ENCODE results near the gene MROH2A.
A peak's percentile ranks its signal among the peaks of the same experiment; 100 is the strongest.

The MROH2A gene

GRCh38 chr2:233839447-233839820 is 61.3 kb downstream of the MROH2A start:
- no peak for DNase-seq

GRCh38 chr2:233840520-233840919 is 62.4 kb downstream of the MROH2A start:
- DNase-seq = no peak

- no peak for DNase-seq
Observed at GRCh38 chr2:233841183-233841582, 63.1 kb downstream of the MROH2A start.

GRCh38 chr2:233844064-233844807 is 66.1 kb downstream of the MROH2A start:
- DNase-seq = no peak

DNA sequence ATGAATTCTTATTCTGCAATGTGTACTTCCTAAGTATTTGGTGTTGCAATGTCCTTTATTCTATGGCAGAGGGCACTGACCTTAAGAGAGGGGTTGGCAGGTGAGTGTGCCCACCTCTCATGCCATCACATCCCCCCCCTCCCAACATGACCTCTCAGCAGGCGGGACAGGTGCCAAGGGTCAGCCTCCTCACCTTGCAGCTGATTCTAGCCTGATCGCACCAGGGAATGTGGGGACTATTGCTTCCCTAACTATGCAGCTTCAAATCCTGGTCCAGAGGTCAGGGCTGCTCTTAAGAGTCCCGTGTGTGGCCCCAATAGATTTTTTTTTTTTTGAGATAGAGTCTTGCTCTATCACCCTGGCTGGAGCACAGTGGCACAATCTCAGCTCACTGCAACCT is 66.7 kb downstream of the MROH2A start:
- no peak for DNase-seq

- DNase-seq = no peak
Observed at GRCh38 chr2:233845301-233846060, 67.4 kb downstream of the MROH2A start.

- DNase-seq = no peak
Observed at GRCh38 chr2:233846387-233847247, 68.5 kb downstream of the MROH2A start.

GRCh38 chr2:233847248-233847898 is 69.2 kb downstream of the MROH2A start:
- no peak for DNase-seq

DNA sequence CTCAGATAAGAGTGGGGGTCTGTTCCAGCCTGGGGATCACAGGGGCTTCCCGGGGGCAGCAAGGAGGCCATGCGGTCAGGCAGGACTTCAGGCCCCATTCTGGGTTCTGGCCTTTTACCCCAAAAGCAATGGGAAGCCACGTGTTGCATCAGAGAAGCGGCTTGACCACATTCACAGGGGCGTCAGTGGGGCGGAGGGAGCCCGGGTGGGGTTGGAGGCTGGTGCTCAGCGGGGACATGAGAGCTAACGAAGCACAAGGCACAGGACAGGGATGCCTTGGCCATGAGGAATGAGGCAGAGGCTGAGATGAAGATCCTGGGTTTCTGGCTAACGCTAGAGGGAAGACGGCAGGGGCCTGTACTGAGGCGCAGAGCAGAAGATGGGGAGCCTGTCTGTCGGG is 70.1 kb downstream of the MROH2A start:
- no peak for DNase-seq

DNA sequence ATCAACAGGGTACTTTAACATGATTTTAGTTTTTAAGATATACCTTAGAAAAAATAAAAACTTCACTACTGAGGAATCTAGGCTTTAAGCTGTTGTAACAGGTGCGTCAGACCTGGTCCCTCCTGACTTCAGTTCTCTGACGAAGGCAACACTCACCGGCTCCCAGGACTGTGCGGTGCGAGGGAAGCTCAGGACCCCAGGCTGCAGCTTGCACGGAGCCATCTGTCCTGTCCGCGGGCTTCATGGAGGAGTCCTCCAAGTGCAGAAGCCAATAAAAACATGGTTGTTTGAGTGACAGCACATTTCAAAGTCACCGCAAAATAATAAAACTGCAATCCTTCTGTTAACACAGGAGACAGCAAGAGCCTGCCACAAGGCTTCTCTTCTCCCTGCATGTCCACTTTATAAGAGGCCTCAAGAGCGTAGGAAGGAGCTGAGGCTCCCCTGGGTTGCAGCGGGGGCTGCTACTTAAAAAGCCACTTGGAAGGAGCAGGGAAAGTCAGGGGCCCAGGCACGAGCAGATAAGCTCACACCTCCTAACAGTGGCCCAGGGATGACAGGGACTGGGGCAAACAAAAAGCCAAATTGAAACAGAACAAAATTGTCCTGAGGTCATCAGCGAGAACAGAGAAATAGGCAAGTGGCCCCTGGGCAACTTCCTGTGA is 71.6 kb downstream of the MROH2A start:
- no peak for DNase-seq

DNA sequence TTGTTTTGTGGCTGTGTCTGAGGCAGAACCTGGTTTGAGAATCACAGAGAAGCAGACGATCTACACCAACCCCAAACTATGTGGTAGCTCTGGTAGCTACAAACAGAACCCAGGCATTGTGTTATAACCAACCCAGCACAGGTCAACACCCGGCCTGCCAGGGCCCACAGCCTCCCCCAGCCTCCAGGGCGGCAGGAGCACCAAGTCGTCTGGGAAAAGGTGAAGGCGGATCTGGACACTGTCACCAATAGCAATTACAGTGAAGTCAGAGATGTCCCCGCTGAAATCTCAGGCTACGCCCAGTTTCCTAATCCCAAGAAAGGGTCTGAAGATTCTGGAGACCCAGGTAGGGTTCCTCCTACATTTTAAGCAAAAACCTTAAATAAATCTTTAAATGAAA is 72.6 kb downstream of the MROH2A start:
- DNase-seq = no peak

DNA sequence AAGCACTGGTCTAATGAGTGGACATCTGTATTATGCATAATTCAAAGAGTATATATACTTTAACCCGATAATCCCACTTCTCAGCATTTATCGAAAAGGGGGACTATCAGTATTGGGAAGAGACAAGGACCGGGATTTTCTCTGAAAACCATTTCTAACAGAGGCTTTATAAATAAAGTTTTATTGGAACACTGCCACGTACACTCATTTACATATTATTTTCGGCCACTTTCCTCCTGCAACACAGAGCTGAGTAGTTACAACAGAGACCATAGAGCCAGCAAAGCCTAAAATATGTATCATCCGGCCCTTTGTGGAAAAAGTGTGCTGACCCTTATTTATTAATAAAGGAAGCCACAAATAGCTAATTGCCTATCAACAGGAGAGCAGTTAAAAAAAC is 73.0 kb downstream of the MROH2A start:
- no peak for DNase-seq

DNA sequence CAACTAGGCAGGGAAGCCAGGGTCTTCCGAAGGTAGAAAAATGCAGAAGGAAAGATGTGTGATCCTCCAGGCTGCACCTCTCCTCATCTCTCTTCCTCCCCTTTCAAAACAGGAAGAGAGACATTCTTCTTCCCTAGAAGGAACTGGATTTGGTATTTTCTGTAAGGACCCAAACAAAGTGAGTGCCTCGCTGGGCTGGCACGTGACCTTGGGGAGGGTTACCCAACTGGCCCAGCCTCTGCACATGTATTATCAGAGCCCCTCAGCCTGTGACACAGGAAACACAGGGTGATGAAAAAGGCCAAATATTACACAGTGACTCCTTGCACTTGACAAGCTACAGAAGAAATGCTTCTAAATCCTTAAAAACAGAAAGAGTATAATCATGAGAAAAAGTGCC is 73.9 kb downstream of the MROH2A start:
- no peak for DNase-seq

GRCh38 chr2:233853353-233853752 is 75.2 kb downstream of the MROH2A start:
- DNase-seq = no peak

DNA sequence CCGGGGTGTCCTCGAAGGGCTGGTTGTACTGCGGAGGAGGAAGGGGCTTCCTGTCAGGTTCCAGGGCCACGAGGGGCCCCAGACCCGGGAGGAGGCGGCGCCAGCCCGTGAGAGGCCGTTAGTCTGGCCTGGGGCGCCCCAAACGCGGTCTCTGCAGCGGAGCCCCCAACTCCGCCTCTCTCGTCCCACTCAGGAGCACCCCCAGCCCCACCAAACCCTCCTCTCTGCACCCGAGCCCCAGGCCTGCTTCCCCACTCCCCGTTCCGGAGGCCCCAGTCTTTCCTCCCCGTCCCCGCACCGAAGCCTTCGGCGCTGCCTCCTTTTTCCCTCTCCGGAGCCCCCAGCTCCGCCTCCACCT is 75.7 kb downstream of the MROH2A start:
- no peak for DNase-seq

GRCh38 chr2:233854241-233854981 is 76.3 kb downstream of the MROH2A start, which contains the start of gene HJURP:
Gene HJURP, minus strand, starts transcription at chr2:233854535. Its CDS starts 35 bp downstream, at chr2:233854500.
- peak; percentile 88 for DNase-seq

GRCh38 chr2:233855345-233855744 is 77.2 kb downstream of the MROH2A start:
- no peak for DNase-seq

- DNase-seq = no peak
Observed at GRCh38 chr2:233856184-233856583, 78.1 kb downstream of the MROH2A start.

GRCh38 chr2:233857511-233858141 is 79.5 kb downstream of the MROH2A start:
- DNase-seq = peak; percentile 25

- no peak for DNase-seq
Observed at GRCh38 chr2:233858331-233858730, 80.2 kb downstream of the MROH2A start.

- no peak for DNase-seq
Observed at GRCh38 chr2:233862261-233862768, 84.2 kb downstream of the MROH2A start.

Data from CD4-positive, alpha-beta T cell treated with Interferon gamma for 1 hour (primary cell).